Keratinocyte (primary cell): ENCODE results near the gene CACNA1C.

Source experiments
- EZH2 ChIP-seq: IDR thresholded peaks from one replicate; pipeline ENCODE4 v1.6.1; 2012; ENCODE audit warnings: inconsistent platforms, mild to moderate bottlenecking, low read length, moderate library complexity
- TF ChIP-seq, protein P1 (sequence below), 3 experiments: IDR thresholded peaks in 1 of 3; conservative IDR thresholded peaks in 1 of 3; optimal IDR thresholded peaks in 1 of 3; 2 replicates in 2 of 3; 3 replicates in 1 of 3; pipeline versions ENCODE3 to v1.5.1; 2011; ENCODE audit warnings: low read length in 3 of 3, mild to moderate bottlenecking in 3 of 3, moderate library complexity in 2 of 3, control low read depth in 1 of 3, inconsistent platforms in 1 of 3; ENCODE audit not compliant: insufficient read depth in 2 of 3; ENCODE audit errors: extremely low read depth in 1 of 3

DNA sequence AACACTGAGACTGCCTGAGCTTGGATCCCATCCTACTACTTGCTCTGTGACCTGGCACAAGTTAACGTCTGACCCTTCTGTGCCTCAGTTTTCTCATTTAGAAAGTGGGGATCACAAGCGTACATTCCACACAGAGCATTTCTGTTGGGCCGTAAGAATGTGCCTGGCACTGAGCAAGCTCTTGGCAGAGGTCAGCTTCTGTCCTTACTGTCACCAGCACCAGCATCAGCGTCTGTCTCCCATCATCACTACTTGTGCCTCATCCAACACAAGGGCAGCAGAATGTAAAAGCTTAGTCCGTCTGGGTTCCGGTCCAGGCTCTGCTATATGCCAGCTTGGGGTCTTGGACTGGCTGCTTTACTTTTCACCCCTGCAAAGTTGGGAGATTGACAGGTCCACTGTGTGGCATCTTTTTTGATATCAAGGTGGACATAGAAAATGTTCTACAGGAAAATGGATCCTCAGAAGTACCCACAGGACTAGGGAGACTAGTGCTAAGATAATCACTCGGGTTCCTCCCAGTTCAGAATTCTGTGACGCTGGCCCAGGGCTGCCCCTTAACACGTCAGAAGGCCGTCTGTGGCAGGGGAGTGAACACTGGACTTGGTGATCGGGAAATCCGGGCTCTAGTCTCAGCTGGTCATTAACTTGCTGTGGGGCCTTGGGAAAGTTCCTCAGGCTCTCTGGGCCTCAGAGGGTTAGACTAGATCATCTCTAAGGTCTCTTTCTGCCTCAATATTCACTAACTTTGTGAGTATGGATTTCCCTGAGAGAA is 65.9 kb downstream of the CACNA1C start:
- TF ChIP-seq, protein P1, sequence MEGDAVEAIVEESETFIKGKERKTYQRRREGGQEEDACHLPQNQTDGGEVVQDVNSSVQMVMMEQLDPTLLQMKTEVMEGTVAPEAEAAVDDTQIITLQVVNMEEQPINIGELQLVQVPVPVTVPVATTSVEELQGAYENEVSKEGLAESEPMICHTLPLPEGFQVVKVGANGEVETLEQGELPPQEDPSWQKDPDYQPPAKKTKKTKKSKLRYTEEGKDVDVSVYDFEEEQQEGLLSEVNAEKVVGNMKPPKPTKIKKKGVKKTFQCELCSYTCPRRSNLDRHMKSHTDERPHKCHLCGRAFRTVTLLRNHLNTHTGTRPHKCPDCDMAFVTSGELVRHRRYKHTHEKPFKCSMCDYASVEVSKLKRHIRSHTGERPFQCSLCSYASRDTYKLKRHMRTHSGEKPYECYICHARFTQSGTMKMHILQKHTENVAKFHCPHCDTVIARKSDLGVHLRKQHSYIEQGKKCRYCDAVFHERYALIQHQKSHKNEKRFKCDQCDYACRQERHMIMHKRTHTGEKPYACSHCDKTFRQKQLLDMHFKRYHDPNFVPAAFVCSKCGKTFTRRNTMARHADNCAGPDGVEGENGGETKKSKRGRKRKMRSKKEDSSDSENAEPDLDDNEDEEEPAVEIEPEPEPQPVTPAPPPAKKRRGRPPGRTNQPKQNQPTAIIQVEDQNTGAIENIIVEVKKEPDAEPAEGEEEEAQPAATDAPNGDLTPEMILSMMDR (optimal IDR thresholded peaks at IDR 0.05 in 1 of 3, IDR thresholded peaks at IDR 0.05 in 1 of 3, conservative IDR thresholded peaks at IDR 0.05 in 1 of 3; ENCODE audit: extremely low read depth in 1 of 3, insufficient read depth in 2 of 3, low read length in 3 of 3): no peak
- no peak for TF ChIP-seq EZH2
